ENCODE results near the gene HES6.
"Not testable (repeated sequence)": the region's sequence is repeated elsewhere in the genome, so short reads cannot be mapped to it uniquely, and the experiment has no call there.

HES6 gene

GRCh38 chr2:238280083-238280825 lies 40.4 kb upstream of the HES6 start:
- no peak for DNase-seq (ENCODE audit: extremely low spot score)
- TF ChIP-seq, protein P1, sequence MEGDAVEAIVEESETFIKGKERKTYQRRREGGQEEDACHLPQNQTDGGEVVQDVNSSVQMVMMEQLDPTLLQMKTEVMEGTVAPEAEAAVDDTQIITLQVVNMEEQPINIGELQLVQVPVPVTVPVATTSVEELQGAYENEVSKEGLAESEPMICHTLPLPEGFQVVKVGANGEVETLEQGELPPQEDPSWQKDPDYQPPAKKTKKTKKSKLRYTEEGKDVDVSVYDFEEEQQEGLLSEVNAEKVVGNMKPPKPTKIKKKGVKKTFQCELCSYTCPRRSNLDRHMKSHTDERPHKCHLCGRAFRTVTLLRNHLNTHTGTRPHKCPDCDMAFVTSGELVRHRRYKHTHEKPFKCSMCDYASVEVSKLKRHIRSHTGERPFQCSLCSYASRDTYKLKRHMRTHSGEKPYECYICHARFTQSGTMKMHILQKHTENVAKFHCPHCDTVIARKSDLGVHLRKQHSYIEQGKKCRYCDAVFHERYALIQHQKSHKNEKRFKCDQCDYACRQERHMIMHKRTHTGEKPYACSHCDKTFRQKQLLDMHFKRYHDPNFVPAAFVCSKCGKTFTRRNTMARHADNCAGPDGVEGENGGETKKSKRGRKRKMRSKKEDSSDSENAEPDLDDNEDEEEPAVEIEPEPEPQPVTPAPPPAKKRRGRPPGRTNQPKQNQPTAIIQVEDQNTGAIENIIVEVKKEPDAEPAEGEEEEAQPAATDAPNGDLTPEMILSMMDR (IDR thresholded peaks at IDR 0.05; ENCODE audit: control extremely low read depth, extremely low read depth, low read depth, missing control alignments) = no peak
- CTCF ChIA-PET = interaction anchor here (1.5 to 8.6 kb wide), 2 partner anchors 17 kb away, joined by 3 to 56 read pairs; no protein-coding TSS in a partner anchor
- POLR2A ChIA-PET = no interaction called here

- ChIA-PET POLR2A (interaction anchor here (1.2 kb wide), 1 partner anchor 8 kb away, joined by 4 read pairs; the partner anchor contains the start of gene PER2), CTCF (interaction anchor here (1.4 to 8.6 kb wide), 2 partner anchors 9 to 16 kb away, joined by 4 to 56 read pairs; partner anchors contain the start of gene PER2)
Observed at GRCh38 chr2:238279324-238279682, 39.5 kb upstream of the HES6 start.

DNA sequence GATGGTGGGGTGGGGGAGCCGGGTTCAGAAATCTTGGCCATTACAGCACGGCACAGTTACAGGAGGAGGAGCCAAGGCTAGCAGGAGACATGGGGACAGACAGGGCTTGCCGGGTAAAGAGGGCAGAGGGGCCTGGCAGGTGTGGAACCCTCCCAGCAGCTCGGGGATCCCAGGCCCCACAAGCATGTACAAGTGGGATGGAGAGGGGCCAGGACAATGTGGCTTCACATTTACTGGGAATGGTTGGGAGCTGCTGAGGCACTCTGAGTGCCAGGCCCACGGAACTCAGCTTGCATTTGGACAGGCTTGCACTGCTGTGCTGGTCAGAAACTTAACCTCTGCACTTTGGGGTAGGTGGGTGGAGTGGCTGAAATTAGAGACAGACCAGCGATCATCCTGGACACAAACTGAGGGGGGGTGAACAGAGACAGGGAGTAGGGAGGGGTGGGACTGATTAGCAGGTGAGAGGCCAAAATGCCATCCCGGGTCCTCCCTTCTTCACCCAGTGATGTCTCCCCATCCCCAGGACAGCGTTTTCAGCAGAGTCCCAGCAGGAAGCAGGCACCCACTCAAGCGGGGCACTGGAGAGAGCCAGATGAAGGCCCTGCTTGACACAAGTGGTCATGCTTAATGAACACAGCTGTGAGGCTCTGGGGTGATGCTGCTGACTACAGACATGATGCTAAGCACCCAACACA lies 38.9 kb upstream of the HES6 start:
- DNase-seq (ENCODE audit: extremely low spot score) = no peak
- TF ChIP-seq, protein P1 (IDR thresholded peaks at IDR 0.05; ENCODE audit: control extremely low read depth, extremely low read depth, low read depth, missing control alignments) = no peak
- POLR2A ChIA-PET = interaction anchor here (1.2 kb wide), 1 partner anchor 9 kb away, joined by 4 read pairs; the partner anchor contains the start of gene PER2
- CTCF ChIA-PET = interaction anchor here (1.4 to 8.6 kb wide), 2 partner anchors 9 to 15 kb away, joined by 4 to 56 read pairs; partner anchors contain the start of gene PER2

More at GRCh38 chr2:238279324-238279682, 39.5 kb upstream of the HES6 start:
- DNase-seq (ENCODE audit: extremely low spot score) = no peak
- TF ChIP-seq, protein P1 (IDR thresholded peaks at IDR 0.05; ENCODE audit: control extremely low read depth, extremely low read depth, low read depth, missing control alignments) = no peak

GRCh38 chr2:238277695-238278094 lies 37.9 kb upstream of the HES6 start:
- DNase-seq (ENCODE audit: extremely low spot score) = no peak
- ChIA-PET POLR2A (no interaction called here), CTCF (interaction anchor here (1.4 to 8.6 kb wide), 2 partner anchors 10 to 14 kb away, joined by 4 to 56 read pairs; partner anchors contain the start of gene PER2)
- TF ChIP-seq, protein P1 (IDR thresholded peaks at IDR 0.05; ENCODE audit: control extremely low read depth, extremely low read depth, low read depth, missing control alignments) = no peak

- DNase-seq (ENCODE audit: extremely low spot score) = no peak
- TF ChIP-seq, protein P1 (IDR thresholded peaks at IDR 0.05; ENCODE audit: control extremely low read depth, extremely low read depth, low read depth, missing control alignments) = no peak
- POLR2A ChIA-PET = no interaction called here
- CTCF ChIA-PET = interaction anchor here (1.2 to 8.6 kb wide), 2 partner anchors 11 to 14 kb away, joined by 3 to 56 read pairs; partner anchors contain the start of gene PER2
Observed at GRCh38 chr2:238274152-238274865, 34.5 kb upstream of the HES6 start.

DNA sequence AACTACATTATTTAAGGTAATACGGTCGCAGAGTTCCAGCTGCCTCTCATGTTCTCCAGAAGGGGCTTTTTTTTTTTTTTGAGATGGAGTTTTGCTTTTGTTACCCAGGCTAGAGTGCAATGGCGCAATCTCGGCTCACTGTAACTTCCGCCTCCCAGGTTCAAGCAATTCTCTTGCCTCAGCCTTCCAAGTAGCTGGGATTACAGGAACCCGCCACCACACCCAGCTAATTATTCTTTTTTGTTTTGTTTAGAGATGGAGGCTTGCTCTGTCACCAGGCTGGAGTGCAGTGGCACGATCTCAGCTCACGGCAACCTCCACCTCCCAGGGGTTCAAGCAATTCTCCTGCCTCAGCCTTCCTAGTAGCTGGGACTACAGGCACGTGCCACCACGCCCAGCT lies 33.6 kb upstream of the HES6 start:
- DNase-seq (ENCODE audit: extremely low spot score); POLR2A ChIA-PET: not testable (repeated sequence)
- CTCF ChIA-PET = interaction anchor here (0.9 to 8.6 kb wide), 2 partner anchors 10 to 13 kb away, joined by 3 to 56 read pairs; no protein-coding TSS in a partner anchor

Data from GM10248 (cell line).